ENCODE results near the gene CASK.
A peak's percentile ranks its signal among the peaks of the same experiment; 100 is the strongest.
"Not testable (repeated sequence)": the region's sequence is repeated elsewhere in the genome, so short reads cannot be mapped to it uniquely, and the experiment has no call there.

The CASK gene

DNA sequence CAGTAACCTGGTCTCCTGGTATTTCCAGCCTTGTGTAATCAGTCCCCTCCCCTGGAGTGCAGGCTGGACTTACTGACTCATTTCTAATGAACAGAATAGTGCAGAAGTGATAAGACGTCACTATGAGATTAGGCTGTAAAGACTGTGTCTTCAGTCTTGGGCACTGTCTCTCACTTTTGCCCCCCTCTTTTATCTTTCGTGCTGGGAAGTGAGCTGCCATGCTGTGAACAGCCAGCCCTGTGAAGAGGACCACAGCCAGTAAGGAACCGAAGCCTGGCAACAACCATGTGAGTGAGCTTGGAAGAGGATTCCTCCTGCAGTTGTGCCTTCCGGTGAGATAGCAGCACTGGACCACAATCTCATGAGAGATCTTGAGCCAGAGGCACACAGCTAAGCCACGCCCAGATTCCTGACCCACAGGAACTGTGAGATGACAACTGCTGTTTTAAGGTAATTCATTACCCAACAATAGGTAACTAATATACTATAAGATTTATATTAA lies 302.1 kb downstream of the CASK start:
- peaks cover 0 to 2% of the 10 kb centered on the region in 2 donors for H3K4me1 Mint-ChIP-seq
- no peak for DNase-seq
- no peaks in the 10 kb centered on the region for H3K9me3 Mint-ChIP-seq
- peaks cover 0 to 4% of the 10 kb centered on the region in 2 donors for H3K27me3 Mint-ChIP-seq
- no peak overlapping the region for H3K4me3 Mint-ChIP-seq
- ATAC-seq (replicated peaks): no peak
- H3K27ac Mint-ChIP-seq: no peak overlapping the region
- peaks cover 12 to 16% of the 10 kb centered on the region in 2 donors for H3K36me3 Mint-ChIP-seq

DNA sequence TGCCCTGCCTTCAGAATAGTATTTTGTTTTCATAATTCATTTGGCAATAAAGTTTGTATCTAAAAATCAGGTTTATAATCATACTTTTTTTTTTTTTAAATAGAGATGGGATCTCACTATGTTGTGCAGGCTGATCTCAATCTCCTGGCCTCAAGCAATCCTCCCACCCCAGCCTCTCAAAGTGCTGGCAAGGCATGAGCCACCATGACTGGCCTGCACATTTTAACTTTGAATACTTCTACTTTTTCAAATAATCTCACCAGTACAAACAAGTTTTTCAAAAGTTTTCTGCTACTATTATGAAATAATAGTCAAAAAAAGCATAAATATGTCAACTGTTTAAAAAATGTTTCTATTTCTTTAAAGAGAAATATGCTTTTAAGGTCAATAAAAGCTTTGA lies 304.1 kb downstream of the CASK start:
- ATAC-seq (replicated peaks) (no peak), DNase-seq (no peak)
- Mint-ChIP-seq H3K36me3 (peaks cover 3 to 5% of the 10 kb centered on the region in 2 donors), H3K4me3 (no peak overlapping the region), H3K27me3 (no peaks in the 10 kb centered on the region), H3K27ac (no peak overlapping the region), H3K4me1 (peaks cover 0 to 2% of the 10 kb centered on the region in 2 donors), H3K9me3 (no peaks in the 10 kb centered on the region)

DNA sequence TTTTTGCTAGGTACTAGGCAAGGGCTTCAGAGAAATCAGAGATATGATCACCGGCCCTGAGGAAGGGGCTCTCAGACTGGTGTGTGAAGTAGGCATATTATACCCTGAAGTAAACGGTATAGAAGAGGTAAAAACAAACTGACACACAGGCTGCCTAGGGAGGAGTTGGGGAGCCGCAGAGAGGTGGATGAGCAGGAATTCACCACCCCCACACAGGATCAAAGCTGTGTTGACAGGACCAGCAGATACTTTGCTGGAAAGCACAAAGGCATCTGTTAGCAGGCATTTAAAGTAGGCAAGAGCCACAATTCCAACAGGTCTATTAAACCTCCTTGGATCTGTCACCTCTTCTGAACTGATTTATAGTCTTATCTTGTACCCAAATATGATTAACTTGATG lies 306.4 kb downstream of the CASK start:
- Mint-ChIP-seq H3K27ac (no peak overlapping the region), H3K4me1 (no peaks in the 10 kb centered on the region), H3K9me3 (no peaks in the 10 kb centered on the region), H3K36me3 (no peaks in the 10 kb centered on the region), H3K4me3 (no peak overlapping the region), H3K27me3 (no peaks in the 10 kb centered on the region)
- DNase-seq (no peak), ATAC-seq (replicated peaks) (no peak)

DNA sequence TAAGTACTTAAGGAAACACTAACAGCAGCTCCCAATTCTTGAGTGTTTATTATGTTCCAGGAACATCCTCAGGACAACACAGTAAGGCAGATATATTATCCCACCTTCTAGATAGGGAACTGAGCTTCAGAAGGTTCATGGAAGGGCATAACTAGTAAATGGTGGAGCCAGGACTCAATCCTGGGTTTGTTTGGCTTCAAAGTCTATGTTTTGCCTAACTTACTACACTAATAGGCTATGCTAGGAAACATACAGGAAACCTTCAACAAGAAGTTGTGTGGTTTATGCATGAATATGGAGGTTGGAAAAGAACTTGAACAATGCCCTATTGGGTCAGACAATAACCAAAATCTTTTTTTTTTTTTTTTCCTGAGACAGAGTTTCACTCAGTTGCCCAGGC lies 307.1 kb downstream of the CASK start:
- Mint-ChIP-seq H3K4me1 (no peaks in the 10 kb centered on the region), H3K27me3 (no peaks in the 10 kb centered on the region), H3K9me3 (no peaks in the 10 kb centered on the region), H3K27ac (no peak overlapping the region), H3K36me3 (no peaks in the 10 kb centered on the region), H3K4me3 (no peak overlapping the region)
- DNase-seq (no peak), ATAC-seq (replicated peaks) (no peak)

DNA sequence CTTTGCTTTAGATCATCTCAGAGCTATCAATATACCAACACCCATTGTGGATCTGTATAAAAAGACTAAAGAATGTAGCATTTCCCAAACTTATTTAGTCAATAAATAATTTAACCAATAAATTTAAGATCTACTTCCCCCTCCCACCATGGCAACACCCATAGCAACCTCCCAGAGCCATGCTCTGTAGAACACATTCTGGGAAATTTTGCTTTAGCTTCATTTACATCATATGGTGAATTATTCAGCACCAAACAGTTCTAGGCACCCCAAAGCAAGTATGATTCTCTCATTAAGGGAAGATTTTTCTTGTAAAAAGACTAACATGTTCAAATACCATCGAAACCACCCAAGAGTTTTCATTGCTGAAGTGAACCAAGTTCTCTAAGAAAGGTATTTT lies 315.1 kb downstream of the CASK start:
- no peaks in the 10 kb centered on the region for H3K27me3 Mint-ChIP-seq
- DNase-seq (no peak), ATAC-seq (replicated peaks) (peak in 1 of 2 donors; percentile 71)
- peaks cover 7 to 9% of the 10 kb centered on the region in 2 donors for H3K36me3 Mint-ChIP-seq
- peaks cover 0 to 7% of the 10 kb centered on the region in 2 donors for H3K4me1 Mint-ChIP-seq
- no peaks in the 10 kb centered on the region for H3K9me3 Mint-ChIP-seq
- H3K27ac Mint-ChIP-seq: no peak overlapping the region
- H3K4me3 Mint-ChIP-seq: no peak overlapping the region

DNA sequence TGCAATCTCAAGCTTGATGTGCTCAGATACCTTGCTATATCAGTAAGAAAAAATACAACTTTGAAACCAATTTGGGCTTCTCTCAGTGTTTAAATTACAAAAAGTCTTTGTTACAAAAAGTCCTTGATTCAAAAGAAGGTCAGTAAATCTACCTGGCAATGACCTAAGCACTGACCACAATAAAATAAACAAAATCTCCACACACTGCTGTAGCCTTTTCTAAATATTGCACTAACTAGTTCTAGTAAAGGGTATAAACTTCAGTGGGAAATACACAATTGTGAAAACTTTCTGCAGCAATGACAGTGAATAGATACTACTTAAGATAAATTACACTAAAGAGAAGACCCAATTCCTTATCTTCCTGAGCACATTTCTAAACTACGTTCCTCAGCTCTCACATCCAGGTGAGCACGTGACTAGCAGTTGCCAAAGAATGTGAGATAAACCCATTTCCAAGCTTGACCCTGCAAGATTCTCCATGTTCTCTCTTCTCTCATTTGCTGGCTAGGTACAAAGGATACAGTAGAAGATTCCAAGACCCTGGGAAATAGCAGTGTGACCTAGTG lies 316.0 kb downstream of the CASK start:
- Mint-ChIP-seq H3K27ac (no peak overlapping the region), H3K36me3 (peaks cover 7 to 9% of the 10 kb centered on the region in 2 donors), H3K27me3 (no peaks in the 10 kb centered on the region), H3K9me3 (no peaks in the 10 kb centered on the region), H3K4me1 (peaks cover 0 to 7% of the 10 kb centered on the region in 2 donors), H3K4me3 (no peak overlapping the region)
- ATAC-seq (replicated peaks) (no peak), DNase-seq (no peak)

DNA sequence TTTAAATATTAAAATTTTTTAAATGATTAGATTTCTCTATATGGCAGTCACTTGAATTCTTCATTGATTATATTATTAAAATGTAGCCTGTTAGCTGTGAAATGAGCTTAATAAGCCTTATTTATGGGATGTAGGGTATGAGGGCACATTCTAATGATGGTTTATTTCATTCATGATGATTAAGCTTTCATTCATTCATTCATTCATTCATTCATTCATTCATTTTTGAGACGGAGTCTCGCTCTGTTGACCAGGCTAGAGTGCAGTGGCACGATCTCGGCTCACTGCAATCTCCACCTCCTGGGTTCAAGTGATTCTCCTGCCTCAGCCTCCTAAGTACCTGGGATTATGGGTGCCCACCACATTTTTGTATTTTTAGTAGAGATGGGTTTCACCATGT lies 317.3 kb downstream of the CASK start:
- H3K4me1 Mint-ChIP-seq; ATAC-seq (replicated peaks); H3K9me3 Mint-ChIP-seq; DNase-seq; H3K27me3 Mint-ChIP-seq; H3K27ac Mint-ChIP-seq; H3K4me3 Mint-ChIP-seq; H3K36me3 Mint-ChIP-seq: not testable (repeated sequence)

DNA sequence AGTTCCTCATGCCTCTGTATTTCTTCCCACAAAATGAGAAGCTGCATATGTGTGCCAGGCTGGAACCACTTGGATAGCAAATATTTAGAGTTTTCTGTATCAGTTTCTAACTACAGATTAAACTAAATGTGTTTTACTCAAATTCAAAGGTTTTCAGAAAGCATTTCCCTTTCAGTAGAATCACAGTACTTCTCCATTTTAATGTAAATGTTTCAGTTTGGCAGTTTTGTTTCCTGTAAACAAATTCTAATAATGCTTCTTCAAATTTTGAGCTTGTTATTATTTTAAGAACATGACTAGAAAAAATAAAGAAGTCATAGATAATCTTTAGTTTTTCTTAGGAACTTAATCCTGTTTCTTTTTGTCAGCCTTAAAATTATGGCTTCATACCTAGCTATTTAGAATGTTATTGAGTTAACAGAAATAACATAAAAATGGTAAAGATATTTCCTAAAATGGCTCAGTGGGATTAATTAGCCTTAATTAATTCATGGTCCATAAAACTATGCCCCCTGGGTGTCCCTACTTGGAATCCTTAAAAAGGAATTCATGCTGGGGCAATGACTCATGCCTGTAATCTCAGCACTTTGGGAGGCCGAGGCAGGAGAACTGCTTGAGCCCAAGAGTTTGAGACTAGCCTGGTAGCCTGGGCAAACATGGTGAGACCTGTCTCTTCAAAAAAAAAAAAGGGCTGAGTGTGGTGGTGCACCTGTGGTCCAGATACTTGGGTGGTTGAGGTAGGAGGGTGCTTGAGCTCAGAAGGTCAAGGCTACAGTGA lies 318.4 kb downstream of the CASK start:
- H3K9me3 Mint-ChIP-seq: no peaks in the 10 kb centered on the region
- ATAC-seq (replicated peaks) (no peak), DNase-seq (no peak)
- H3K4me3 Mint-ChIP-seq: no peak overlapping the region
- H3K27ac Mint-ChIP-seq: no peak overlapping the region
- no peaks in the 10 kb centered on the region for H3K27me3 Mint-ChIP-seq
- peaks cover 0 to 7% of the 10 kb centered on the region in 2 donors for H3K4me1 Mint-ChIP-seq
- H3K36me3 Mint-ChIP-seq: peaks cover 7 to 9% of the 10 kb centered on the region in 2 donors

DNA sequence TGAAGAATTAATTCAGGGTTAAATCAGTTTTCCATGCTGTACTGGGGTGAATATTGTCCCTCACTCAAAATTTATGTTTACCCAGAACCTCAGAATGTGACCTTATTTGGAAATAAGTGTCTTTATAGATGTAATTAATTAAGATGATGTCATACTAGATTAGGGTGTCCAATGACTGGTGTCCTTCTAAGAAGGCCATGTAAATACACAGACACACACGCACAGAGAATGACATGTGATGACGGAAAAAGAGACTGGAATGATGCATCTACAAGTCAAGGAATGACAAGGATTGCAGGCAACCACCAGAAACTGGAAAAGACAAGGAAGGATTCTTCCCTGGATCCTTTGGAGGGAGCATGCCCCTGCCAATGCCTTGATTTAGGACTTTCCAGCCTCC lies 319.2 kb downstream of the CASK start:
- peaks cover 3 to 5% of the 10 kb centered on the region in 2 donors for H3K36me3 Mint-ChIP-seq
- no peaks in the 10 kb centered on the region for H3K27me3 Mint-ChIP-seq
- DNase-seq (no peak), ATAC-seq (replicated peaks) (no peak)
- H3K4me3 Mint-ChIP-seq: no peak overlapping the region
- H3K27ac Mint-ChIP-seq: no peak overlapping the region
- peaks cover 0 to 7% of the 10 kb centered on the region in 2 donors for H3K4me1 Mint-ChIP-seq
- no peaks in the 10 kb centered on the region for H3K9me3 Mint-ChIP-seq

DNA sequence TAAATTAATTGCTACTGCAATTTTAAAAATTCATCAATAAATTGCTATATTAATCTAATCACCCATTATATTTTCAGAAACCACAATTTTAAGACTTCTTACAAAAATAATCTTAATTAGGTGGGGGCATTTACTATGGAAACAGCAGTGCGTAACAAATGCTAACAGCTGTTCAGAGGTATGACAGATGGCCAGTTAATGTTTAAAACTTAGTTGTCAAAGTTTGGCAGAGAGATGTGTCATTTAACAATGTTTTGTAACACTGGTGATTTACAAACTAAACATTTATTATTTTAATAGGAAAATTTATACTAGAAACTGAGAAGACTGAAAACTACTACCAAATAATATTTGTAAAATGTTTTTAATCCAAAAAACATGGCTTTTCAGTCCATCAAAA lies 319.8 kb downstream of the CASK start:
- Mint-ChIP-seq H3K36me3 (peaks cover 3 to 5% of the 10 kb centered on the region in 2 donors), H3K4me3 (no peak overlapping the region), H3K27ac (no peak overlapping the region), H3K27me3 (no peaks in the 10 kb centered on the region), H3K4me1 (peaks cover 0 to 7% of the 10 kb centered on the region in 2 donors), H3K9me3 (no peaks in the 10 kb centered on the region)
- DNase-seq (no peak), ATAC-seq (replicated peaks) (no peak)

DNA sequence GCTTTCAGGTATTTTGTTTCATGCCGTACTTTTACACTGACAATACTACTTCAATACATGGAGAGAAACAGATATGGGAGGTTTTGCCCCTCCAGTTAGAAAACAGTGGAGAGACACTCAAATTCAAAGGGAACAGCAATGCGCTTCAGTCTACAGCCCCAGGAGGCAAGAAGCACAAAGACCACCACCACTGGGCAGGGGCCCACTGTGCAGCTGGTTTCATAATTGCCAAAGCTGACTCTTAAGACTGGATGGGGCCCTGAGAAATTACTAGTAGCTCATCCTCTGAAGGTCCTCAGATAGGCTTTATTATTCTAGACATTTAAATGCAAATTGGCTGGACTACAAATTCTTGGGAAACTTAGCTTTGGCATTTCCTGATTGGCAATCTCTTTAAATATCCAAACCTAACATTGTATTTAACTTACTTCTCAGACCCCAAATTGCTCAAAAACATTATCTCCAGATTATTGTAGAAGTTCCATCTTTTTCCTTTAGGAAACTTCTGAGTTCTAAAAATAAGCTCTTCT lies 320.5 kb downstream of the CASK start:
- Mint-ChIP-seq H3K4me3 (no peak overlapping the region), H3K27ac (no peak overlapping the region), H3K27me3 (no peaks in the 10 kb centered on the region), H3K9me3 (no peaks in the 10 kb centered on the region), H3K36me3 (peaks cover 3 to 7% of the 10 kb centered on the region in 2 donors), H3K4me1 (peaks cover 0 to 6% of the 10 kb centered on the region in 2 donors)
- no peak for ATAC-seq (replicated peaks)
- DNase-seq: no peak

DNA sequence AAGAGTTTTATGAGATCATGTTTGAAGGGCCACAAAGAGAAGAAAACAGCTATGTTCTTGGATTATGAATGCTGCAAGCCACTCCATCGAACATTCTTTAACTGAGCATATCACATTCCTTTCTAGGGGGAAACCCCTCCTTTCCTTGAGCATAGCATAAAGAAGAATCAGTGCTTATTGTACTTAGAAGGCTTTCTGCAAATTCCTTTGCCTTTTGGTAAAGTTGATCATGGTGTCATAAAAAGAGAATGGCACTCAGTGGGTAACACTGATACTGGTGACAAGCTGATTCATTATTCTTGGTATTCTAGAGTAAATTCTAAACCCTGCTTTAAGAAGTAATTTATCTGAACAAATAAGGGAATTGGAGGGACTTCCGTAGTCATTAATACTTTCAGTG lies 323.1 kb downstream of the CASK start:
- no peak for ATAC-seq (replicated peaks)
- H3K4me1 Mint-ChIP-seq: peaks cover 0 to 3% of the 10 kb centered on the region in 2 donors
- peaks cover 1 to 8% of the 10 kb centered on the region in 2 donors for H3K36me3 Mint-ChIP-seq
- no peak overlapping the region for H3K27ac Mint-ChIP-seq
- H3K27me3 Mint-ChIP-seq: no peaks in the 10 kb centered on the region
- no peaks in the 10 kb centered on the region for H3K9me3 Mint-ChIP-seq
- no peak overlapping the region for H3K4me3 Mint-ChIP-seq
- no peak for DNase-seq

DNA sequence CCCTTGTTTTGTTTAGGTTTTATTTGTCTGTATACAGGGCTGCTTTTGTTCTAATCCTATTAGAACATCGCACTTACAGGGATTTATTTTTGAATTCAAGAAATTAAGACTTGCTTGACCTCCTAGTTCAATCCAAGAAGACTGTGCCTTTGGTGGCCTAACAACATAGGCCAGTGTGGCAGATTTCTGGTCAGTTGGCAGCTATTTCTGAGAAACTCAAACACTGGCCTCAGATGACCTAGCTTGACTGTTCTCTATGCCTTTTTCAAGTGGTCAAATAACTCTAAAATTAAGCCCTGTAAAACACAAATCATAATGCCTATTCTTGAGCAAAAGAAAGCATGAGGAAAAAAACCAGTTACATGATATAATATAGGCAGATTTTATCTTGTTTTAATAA lies 323.8 kb downstream of the CASK start:
- ATAC-seq (replicated peaks) (no peak), DNase-seq (no peak)
- Mint-ChIP-seq H3K27ac (no peak overlapping the region), H3K36me3 (peaks cover 0 to 8% of the 10 kb centered on the region in 2 donors), H3K9me3 (no peaks in the 10 kb centered on the region), H3K4me3 (no peak overlapping the region), H3K4me1 (peaks cover 1 to 3% of the 10 kb centered on the region in 2 donors), H3K27me3 (no peaks in the 10 kb centered on the region)

DNA sequence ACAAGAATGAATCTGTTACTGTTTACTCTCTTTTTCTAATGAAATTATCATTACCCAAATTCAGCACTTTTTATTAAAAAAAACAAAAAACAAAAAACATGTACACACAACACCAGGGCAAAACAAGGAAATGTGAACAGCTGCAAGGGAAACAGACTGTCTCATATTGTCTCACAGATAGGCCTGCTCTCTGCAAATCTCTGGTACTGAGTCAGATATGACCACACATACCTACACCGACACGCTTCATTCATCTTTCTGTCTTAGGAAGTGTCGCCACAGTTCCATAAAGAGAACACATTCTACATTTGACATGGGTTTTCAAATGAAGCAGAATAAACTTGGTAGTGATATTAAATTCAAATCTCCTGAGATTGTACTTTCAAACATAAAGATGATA lies 326.8 kb downstream of the CASK start:
- peak; percentile 14 for DNase-seq
- Mint-ChIP-seq H3K4me1 (peaks cover 2 to 6% of the 10 kb centered on the region in 2 donors), H3K9me3 (no peaks in the 10 kb centered on the region), H3K36me3 (peaks cover 0 to 8% of the 10 kb centered on the region in 2 donors), H3K27me3 (no peaks in the 10 kb centered on the region), H3K27ac (no peak overlapping the region), H3K4me3 (no peak overlapping the region)
- ATAC-seq (replicated peaks): peak; percentile 97 to 100

DNA sequence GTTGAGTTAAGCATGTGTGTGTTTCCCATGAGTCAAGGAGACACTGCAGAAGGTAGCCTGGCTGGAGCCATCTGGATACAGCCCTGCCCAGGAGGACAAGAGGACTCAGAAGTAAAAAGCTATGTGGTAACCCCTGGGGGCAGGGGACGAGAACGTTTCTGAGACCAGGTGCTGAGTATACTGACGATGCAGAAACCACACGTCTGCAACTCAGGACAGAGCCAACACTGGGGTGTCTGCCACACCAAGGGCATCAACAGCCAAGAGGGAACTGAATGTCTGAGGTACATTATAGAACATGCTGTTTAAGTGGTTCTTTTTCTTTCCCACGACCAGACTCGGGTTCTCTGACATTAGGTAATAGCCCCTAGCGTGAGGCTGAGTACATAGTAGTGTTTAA lies 328.7 kb downstream of the CASK start:
- H3K27ac Mint-ChIP-seq: no peak overlapping the region
- DNase-seq (no peak), ATAC-seq (replicated peaks) (peak in 1 of 2 donors; percentile 30)
- H3K4me1 Mint-ChIP-seq: peaks cover 2 to 6% of the 10 kb centered on the region in 2 donors
- H3K9me3 Mint-ChIP-seq: no peaks in the 10 kb centered on the region
- no peak overlapping the region for H3K4me3 Mint-ChIP-seq
- peaks cover 0 to 4% of the 10 kb centered on the region in 2 donors for H3K36me3 Mint-ChIP-seq
- H3K27me3 Mint-ChIP-seq: no peaks in the 10 kb centered on the region

Data from stimulated activated naive B cell treated with anti-CD40 and anti-IgM and Interleukin-4, amounts not matched to agents 10 μg/mL and 1 μg/mL and 100 μg/mL, for 72 hours (primary cell).